HG02763 (cell line): Measurements from ENCODE around the gene HSD17B14.
"Not testable (repeated sequence)": the region's sequence is repeated elsewhere in the genome, so short reads cannot be mapped to it uniquely, and the experiment has no call there.

Experiments used
- ATAC-seq: cut with Tn5 transposase; IDR thresholded peaks from one replicate; pipeline ENCODE4 v1.9.1; 2021; ENCODE audit warnings: mild to moderate bottlenecking, moderate library complexity; ENCODE audit not compliant: unreplicated experiment

Gene HSD17B14

DNA sequence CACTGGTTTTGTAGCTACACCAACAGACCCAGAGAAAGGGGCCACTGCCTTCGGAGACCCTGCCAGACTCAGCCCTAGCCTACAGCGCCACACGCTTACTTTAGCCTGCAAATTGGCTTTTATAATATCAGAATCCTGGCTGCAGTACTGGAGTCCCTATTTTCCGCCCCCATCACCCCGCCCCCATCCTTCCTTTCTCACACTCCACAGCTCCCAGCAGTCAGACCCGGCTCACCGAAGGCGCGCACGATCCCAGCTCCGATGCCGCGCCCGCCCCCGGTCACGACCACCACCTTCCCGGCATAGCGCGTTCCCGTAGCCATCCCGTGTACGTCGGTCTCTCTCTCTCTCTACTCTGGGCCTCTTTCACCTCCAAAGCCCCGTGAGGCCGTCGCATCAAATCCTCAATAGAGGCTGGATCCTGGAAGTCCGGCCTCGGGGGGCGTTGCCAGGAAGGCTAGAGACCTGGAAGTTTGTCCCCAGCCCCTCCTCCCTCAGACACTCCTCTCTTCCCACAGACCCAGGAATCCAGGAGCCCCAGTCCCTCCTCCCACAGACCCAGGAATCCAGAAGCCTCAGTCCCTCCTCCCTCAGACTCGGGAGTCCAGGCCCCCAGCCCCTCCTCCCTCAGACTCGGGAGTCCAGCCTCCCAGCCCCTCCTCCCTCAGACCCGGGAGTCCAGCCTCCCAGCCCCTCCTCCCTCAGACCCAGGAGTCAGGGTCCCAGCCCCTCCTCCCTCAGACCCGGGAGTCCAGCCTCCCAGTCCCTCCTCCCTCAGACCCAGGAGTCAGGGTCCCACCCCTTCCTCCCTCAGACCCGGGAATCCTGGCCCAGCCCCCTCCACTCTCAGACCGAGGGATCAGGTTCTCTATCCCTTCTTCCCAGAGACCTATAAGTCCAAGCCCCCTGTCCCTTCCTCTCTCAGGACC, at the start of gene HSD17B14:
TSS of gene HSD17B14 (minus strand) at position 403 of the 929 bp plus-strand sequence. CDS start at position 323, 80 bp downstream.
- ATAC-seq: no peak

DNA sequence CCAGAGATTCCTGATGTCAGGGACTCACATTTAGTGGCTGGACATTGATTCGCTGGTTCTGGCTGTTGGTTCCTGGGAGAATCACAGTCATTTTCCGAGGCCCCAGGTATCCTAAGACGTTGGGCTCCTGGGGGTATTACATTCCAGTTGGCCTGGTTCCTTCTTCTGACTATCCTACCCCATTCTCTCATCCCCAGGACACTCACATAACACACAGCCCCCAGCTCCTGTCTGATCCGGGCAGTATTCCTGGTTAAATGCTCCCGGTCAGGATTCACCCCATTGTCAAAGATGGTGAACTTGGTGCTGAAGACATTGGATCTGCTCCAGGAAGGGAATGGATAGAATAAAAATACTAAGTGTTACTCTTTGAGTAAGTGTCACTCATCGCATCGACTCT, 47.4 kb upstream of the HSD17B14 start:
- ATAC-seq: no peak

DNA sequence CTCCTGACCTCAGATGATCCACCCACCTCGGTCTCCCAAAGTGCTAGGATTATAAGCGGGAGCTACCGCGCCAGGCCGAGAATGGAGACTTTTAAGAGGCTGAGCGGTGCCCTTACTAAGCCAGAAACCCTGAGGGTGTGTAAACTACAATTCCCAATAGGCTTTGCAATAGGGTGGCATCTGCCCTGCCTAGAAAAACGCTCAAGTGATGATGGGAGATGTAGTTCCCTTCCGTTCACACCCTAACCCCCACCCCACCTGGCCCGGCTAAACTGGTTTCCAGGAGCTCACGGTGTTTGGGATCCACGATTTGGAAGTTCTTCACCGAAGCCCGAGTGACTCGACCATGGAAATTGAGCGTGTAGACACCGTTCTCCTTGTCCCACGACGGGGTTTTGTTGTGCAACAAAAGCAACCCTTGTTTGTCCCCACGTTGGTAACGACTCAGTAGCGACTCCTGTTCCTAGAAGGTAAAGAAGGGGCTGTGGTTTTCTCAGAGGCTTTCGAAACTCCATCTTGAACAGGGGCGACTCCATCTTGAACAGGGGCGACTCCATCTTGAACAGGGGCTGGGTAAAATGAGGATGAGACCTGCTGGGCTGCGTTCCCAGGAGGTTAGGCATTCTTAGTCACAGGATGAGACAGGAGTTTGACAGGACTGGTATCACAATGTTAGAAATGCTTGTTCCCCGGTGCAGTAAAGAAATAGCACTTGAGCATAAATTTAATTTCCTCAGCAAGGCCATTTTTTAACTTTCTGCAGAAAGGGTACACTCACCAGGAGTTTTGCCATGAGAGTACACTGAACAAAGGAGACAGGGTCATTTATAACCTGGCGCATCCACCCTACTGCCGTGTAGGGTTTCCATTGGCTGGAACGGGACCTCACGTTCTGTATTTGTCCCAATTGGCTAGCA, 45.7 kb upstream of the HSD17B14 start:
- no peak for ATAC-seq

DNA sequence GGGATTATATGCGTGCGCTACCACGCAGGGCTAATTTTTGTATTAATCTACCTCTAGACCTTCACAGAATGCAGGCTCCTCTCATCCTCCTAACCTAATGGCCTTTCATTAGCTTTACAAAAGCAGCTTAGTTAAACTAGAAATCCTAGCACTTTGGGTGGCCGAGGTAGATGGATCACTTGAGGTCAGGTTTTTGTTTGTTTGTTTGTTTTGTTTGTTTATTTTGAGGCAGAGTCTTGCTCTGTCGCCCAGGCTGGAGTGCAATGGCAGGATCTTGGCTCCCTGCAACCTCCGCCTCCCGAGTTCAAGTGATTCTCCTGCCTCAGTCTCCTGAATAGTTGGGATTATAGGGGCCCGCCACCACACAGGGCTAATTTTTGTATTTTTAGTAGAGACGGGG, 43.4 kb upstream of the HSD17B14 start:
- ATAC-seq: not testable (repeated sequence)

DNA sequence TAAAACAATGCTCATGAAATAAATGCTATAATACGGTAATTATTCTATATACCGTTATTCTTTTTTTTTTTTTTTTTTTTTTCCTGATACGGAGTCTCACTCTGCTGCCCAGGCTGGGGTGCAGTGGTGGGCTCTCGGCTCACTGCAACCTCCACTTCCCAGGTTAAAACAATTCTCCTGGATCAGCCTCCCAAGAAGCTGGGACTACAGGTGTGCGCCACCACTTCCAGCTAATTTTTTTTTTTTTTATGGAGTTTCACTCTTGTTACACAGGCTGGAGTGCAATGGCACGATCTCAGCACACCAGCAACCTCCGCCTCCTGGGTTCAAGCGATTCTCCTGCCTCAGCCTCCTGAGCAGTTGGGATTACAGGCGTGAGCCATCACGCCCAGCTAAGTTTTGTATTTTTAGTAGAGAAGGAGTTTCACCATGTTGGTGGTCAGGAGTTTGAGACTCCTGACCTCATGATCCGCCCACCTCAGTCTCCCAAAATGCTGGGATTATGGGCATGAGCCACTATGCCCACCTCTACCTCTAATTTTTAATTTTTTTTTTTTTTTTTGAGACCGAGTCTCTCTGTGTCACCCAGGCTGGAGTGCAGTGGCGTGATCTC, 42.8 kb upstream of the HSD17B14 start:
- ATAC-seq: no peak

DNA sequence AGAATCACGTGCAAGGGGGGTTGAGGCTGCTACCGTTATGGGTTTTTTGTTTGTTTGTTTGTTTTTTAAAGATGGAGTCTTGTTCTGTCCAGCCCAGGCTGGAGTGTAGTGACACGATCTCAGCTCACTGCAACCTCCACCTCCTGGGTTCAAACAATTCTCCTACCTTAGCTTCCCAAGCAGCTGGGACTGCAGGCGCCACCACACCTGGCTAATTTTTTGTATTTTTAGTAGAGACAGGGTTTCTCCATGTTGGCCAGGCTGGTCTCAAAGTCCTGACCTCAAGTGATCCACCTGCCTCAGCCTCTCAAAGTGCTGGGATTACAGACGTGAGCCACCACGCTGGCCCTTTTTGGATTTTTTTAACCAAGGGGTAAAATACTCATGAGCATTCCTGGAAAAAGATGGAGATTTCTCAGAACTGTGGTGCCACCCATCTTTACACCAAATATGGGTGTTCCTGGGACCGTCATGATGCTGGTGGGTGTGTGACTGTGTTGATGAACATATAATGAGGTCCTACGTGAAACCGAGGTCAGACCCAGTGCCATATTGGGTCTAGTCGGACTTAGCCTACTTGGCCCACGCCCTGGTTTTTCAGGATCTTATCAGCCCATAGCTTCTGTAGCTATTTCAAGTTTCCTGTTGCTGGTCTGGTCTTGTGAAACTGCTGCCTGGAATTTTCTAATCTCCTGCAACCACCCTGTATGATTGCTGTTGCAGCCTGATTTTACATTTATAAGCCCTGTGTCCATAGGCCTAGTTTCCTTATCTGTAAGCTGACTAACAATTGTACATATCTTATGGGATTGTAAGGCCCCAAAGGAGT, 42.1 kb upstream of the HSD17B14 start:
- no peak for ATAC-seq

DNA sequence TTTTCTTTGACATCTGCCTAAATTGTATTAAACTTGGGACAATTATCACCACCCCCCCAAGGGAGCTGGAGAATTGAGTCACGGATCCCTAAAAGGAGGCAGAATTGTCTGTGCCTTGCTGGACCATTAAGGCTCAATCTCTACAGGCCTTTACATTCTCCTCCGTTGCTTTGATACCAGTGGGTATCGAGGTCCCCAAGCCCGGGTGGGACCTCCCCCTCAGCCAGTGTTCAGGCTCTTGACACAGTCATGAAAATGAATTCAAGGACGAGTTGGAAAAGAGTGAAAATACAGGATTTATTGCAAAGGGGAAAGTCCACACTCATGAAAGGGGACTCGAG, 41.5 kb upstream of the HSD17B14 start:
- no peak for ATAC-seq

DNA sequence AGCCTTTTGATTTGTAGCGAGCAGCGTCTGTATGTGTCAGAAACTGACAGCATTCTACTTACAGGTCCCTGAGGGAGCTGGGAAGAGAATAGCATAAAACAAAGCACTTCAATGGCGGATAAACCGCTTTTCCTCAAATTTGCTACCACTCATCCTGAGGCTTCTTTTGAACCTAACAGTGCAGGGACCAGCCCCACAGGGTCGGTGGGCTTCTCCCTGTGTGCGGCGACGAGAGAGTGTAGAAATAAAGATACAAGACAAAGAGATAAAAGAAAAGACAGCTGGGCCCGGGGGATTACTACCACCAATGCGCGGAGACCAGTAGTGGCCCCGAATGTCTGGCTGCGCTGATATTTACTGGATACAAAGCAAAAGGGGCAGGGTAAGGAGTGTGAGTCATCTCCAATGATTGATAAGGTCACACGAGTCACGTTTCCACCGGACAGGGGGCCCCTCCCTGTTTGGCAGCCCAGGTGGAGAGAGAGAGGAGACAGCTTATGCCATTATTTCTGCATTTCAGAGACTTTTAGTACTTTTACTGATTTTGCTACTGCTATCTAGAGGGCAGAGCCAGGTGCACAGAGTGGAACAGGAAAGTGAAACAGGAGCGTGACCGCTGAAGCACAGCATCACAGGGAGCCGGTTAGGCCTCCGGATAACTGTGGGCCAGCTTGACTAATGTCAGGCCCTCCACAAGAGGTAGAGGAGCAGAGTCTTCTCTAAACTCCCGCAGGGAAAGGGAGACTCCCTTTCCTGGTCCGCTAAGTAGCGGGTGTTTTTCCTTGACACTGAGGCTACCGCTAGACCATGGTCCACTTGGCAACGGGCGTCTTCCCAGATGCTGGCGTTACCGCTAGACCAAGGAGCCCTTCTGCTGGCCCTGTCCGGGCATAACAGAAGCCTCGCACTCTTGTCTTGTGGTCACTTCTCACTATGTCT, 40.0 kb upstream of the HSD17B14 start:
- ATAC-seq: not testable (repeated sequence)

DNA sequence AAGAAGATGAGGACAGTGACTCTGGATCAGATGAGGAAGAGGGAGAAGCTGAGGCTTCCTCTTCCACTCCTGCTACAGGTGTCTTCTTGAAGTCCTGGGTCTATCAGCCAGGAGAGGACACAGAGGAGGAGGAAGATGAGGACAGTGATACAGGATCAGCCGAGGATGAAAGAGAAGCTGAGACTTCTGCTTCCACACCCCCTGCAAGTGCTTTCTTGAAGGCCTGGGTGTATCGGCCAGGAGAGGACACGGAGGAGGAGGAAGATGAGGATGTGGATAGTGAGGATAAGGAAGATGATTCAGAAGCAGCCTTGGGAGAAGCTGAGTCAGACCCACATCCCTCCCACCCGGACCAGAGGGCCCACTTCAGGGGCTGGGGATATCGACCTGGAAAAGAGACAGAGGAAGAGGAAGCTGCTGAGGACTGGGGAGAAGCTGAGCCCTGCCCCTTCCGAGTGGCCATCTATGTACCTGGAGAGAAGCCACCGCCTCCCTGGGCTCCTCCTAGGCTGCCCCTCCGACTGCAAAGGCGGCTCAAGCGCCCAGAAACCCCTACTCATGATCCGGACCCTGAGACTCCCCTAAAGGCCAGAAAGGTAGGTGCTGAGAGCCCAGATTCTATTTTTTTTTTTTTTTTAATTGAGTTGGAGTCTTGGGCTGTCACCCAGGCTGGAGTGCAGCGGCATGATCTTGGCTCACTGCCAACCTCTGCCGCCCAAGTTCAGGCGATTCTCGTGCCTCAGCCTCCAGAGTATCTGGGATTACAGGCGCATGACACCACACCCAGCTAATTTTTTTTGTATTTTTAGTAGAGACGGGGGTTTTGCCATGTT, 38.2 kb upstream of the HSD17B14 start:
- no peak for ATAC-seq

DNA sequence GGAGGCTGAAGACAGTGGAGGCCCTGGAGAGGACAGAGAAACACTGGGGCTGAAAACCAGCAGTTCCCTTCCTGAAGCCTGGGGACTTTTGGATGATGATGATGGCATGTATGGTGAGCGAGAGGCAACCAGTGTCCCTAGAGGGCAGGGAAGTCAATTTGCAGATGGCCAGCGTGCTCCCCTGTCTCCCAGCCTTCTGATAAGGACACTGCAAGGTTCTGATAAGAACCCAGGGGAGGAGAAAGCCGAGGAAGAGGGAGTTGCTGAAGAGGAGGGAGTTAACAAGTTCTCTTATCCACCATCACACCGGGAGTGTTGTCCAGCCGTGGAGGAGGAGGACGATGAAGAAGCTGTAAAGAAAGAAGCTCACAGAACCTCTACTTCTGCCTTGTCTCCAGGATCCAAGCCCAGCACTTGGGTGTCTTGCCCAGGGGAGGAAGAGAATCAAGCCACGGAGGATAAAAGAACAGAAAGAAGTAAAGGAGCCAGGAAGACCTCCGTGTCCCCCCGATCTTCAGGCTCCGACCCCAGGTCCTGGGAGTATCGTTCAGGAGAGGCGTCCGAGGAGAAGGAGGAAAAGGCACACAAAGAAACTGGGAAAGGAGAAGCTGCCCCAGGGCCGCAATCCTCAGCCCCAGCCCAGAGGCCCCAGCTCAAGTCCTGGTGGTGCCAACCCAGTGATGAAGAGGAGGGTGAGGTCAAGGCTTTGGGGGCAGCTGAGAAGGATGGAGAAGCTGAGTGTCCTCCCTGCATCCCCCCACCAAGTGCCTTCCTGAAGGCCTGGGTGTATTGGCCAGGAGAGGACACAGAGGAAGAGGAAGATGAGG, 37.4 kb upstream of the HSD17B14 start:
- ATAC-seq: no peak

DNA sequence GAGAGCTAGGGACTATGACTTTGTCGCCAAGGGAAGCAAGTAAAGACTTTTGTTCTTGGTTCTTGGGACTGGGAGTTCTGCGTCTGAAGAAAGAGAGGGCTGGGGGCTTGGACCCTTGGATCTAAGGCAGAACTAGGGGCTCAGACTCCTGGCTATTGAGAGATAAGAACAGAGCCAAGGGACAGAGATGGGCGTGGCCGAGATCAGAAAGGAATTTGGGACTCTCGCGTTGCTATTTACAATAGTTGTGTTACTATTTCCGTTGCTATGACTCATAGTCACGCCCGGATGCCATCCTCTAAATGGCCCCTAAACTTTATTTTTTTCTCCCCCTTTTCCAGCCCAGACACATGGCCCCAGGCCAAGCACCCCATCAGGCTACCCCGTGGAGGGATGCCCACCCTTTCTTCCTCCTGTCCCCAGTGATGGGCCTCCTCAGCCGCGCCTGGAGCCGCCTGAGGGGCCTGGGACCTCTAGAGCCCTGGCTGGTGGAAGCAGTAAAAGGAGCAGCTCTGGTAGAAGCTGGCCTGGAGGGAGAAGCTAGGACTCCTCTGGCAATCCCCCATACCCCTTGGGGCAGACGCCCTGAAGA, 36.7 kb upstream of the HSD17B14 start:
- peak; percentile 17 for ATAC-seq

DNA sequence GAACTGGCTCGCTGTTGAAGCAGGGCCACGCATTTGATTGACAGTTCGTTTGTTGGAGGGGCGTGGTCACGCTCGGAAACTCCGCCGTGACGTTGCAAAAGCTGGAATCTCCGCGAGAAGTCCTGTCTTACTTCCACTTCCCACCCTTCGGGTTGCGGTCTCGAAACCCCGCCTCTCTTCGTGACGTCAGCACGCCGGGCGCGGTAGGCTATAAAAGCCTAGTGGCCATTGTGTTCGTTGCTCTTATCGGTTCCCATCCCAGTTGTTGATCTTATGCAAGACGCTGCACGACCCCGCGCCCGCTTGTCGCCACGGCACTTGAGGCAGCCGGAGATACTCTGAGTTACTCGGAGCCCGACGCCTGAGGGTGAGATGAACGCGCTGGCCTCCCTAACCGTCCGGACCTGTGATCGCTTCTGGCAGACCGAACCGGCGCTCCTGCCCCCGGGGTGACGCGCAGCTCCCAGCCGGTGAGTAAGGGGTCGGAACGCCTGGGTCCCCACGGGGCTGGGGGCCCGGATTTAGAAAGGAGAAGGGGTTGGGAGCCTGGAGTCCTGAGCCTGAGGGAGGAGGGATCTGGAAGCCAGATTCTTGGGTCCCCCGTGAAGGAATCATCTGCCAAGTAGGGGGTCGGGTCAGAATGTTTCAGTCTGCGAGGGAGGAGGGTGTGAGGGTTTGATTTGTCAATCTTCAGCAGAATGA, 36.0 kb upstream of the HSD17B14 start, which contains the start of gene PPP1R15A:
TSS of gene PPP1R15A (plus strand) at position 240 of the 702 bp plus-strand sequence. CDS start 813 bp downstream, outside the sequence.
- peak; percentile 49 for ATAC-seq

DNA sequence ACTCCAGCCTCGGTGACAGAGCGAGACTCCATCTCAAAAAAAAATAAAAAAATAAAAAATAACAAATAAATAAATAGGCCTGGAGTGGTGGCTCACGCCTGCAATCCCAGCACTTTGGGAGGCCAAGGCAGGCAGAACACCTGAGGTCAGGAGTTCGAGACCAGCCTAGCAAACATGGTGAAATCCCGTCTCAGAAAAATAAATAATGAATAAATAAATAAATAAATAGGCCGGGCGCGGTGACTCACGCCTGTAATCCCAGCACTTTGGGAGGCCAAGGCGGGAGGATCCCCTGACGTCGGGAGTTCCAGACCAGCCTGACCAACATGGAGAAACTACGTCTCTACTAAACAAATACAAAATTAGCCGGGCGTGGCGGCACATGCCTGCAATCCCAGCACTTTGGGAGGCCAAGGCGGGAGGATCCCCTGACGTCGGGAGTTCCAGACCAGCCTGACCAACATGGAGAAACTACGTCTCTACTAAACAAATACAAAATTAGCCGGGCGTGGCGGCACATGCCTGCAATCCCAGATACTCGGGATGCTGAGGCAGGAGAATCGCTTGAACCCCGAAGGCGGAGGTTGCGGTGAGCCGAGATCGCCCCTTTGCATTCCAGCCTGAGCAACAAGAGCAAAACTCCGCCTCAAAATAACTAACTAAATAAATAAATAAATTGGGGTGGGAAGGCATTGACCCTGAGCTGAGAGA, 35.3 kb upstream of the HSD17B14 start:
- not testable (repeated sequence) for ATAC-seq

DNA sequence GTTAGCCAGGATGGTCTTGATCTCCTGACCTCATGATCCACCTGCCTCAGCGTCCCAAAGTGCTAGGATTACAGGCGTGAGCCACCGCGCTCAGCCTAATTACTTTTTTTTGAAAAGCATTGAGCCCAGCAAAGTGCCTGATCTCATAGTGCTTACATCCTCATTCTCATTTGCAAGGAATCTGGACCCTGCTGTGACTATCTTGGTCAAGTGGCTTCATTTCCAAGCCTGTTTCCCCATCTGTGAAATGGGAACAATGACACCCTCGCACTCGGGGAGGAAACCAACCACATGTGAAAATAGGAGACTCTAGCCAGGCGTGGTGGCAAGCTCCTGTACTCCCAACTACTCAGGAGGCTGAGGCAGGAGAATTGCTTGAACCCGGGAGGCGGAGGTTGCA, 33.8 kb upstream of the HSD17B14 start:
- ATAC-seq: no peak

DNA sequence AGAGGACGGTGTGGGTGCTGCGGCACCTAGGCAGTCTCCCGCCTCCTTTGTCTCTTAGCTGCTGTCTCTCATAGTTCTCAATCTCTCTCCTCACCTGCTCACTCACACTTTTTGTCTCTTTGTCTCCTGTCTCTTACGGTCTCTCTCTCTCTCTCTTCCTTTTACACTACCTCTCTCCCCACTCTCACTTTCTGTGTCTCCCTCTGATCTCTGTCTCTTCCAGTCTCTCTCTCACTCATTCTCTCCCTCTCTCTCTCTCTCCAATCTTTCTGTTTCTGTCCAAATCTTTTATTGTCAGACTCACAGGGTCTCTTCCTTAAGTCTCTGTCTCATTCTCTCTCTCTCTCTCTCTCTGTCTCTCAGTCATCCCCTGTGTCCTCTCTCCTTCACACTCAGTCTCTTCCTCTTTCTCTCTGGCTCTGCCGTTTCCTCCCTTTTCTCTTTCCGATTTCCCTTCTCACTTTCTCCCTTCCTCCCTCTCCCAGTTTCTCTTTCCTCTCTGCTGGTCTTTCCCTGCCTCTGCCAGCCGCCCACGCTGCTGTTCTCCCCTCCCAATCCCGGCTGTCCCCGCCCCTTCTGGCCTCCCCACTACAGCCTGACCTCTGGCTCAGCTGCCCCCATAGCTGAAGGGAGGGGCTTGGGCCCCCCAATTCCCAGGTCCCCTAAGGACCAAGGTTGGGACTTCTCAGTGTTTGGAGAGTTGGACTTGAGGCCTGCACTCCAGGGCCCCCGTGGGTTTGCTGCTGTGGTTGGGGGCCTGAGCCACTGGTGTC, 32.0 kb upstream of the HSD17B14 start, which contains the start of gene PLEKHA4:
TSS of gene PLEKHA4 (minus strand) at position 504 of the 773 bp plus-strand sequence. CDS start 997 bp downstream, outside the sequence.
- no peak for ATAC-seq
